Nephron (organoid): ENCODE results near the gene CEP72.

ENCODE experiments used
- H3K27ac Mint-ChIP-seq, 3 experiments: 2 replicates each; pipeline ENCODE4 v1.8.0; 2020; ENCODE audit warnings: mixed read lengths in 3 of 3, mild to moderate bottlenecking in 2 of 3, moderate library complexity in 1 of 3
- H3K27me3 Mint-ChIP-seq: 2 replicates; pipeline ENCODE4 v1.8.0; 2021; ENCODE audit warnings: low read depth, mild to moderate bottlenecking, moderate library complexity, mixed read lengths
- H3K36me3 Mint-ChIP-seq: 2 replicates; pipeline ENCODE4 v1.8.0; 2020; ENCODE audit warnings: low read depth, mixed read lengths
- H3K4me1 Mint-ChIP-seq: 2 replicates; pipeline ENCODE4 v1.8.0; 2020; ENCODE audit warnings: mixed read lengths
- H3K4me3 Mint-ChIP-seq, 3 experiments: 2 replicates each; pipeline ENCODE4 v1.8.0; 2020; ENCODE audit warnings: mild to moderate bottlenecking in 3 of 3, mixed read lengths in 3 of 3, moderate library complexity in 2 of 3
- H3K9me3 Mint-ChIP-seq: 2 replicates; pipeline ENCODE4 v1.8.0; 2020; ENCODE audit warnings: mixed read lengths
- CTCF ChIP-seq, 3 experiments: fragments of 200-600 bp; sonication (generic); IDR thresholded peaks; one replicate each; pipeline ENCODE4 v1.5.0; 2021; ENCODE audit warnings: antibody characterized with exemption in 3 of 3; ENCODE audit not compliant: unreplicated experiment in 3 of 3

The CEP72 gene

GRCh38 chr5:633501-633955 is 21.4 kb downstream of the CEP72 start:
- peaks cover 39% of the 10 kb centered on the region for H3K36me3 Mint-ChIP-seq
- no peaks in the 10 kb centered on the region for H3K27me3 Mint-ChIP-seq
- TF ChIP-seq CTCF (IDR thresholded peaks at IDR 0.05; ENCODE audit: unreplicated experiment in 3 of 3): no peak
- H3K9me3 Mint-ChIP-seq: no peaks in the 10 kb centered on the region
- H3K27ac Mint-ChIP-seq: peak overlapping the region in 1 of 3 experiments; percentile 17
- no peaks in the 10 kb centered on the region for H3K4me1 Mint-ChIP-seq
- no peak overlapping the region for H3K4me3 Mint-ChIP-seq

DNA sequence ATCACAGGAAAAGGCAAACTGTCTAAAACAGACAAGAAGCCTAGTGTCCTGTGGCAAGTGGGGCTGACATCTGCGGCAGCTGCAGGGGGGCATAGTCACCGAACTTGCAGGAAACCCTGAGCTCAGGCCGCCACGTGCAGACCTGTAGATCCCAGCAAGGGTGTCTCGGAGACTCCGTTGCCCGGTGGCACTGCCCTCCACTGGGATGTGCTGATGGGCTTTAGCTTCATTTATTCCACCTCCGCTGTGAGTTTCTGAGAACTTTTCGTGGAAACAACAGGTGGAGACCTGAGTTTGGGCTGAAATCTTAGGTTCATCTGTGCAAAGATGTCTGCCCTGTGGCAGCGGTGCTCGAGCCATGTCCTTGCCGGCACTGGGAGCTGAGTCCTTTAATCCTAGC is 22.1 kb downstream of the CEP72 start:
- Mint-ChIP-seq H3K36me3 (peaks cover 39% of the 10 kb centered on the region), H3K4me3 (no peak overlapping the region), H3K27me3 (no peaks in the 10 kb centered on the region), H3K4me1 (no peaks in the 10 kb centered on the region), H3K9me3 (no peaks in the 10 kb centered on the region), H3K27ac (no peak overlapping the region)
- no peak for TF ChIP-seq CTCF (IDR thresholded peaks at IDR 0.05; ENCODE audit: unreplicated experiment in 3 of 3)

GRCh38 chr5:635306-636055 is 23.3 kb downstream of the CEP72 start:
- TF ChIP-seq CTCF (IDR thresholded peaks at IDR 0.05; ENCODE audit: unreplicated experiment in 3 of 3): no peak
- Mint-ChIP-seq H3K9me3 (no peaks in the 10 kb centered on the region), H3K36me3 (peaks cover 43% of the 10 kb centered on the region), H3K4me1 (no peaks in the 10 kb centered on the region), H3K27ac (no peak overlapping the region), H3K27me3 (no peaks in the 10 kb centered on the region), H3K4me3 (no peak overlapping the region)

- Mint-ChIP-seq H3K27me3 (no peaks in the 10 kb centered on the region), H3K36me3 (peaks cover 47% of the 10 kb centered on the region), H3K9me3 (no peaks in the 10 kb centered on the region), H3K4me1 (no peaks in the 10 kb centered on the region), H3K27ac (no peak overlapping the region), H3K4me3 (no peak overlapping the region)
- TF ChIP-seq CTCF (IDR thresholded peaks at IDR 0.05; ENCODE audit: unreplicated experiment in 3 of 3): no peak
Measured at GRCh38 chr5:636951-637350, 24.8 kb downstream of the CEP72 start.

GRCh38 chr5:637581-638450 is 25.7 kb downstream of the CEP72 start:
- TF ChIP-seq CTCF (IDR thresholded peaks at IDR 0.05; ENCODE audit: unreplicated experiment in 3 of 3): no peak
- Mint-ChIP-seq H3K27me3 (no peaks in the 10 kb centered on the region), H3K36me3 (peaks cover 47% of the 10 kb centered on the region), H3K27ac (no peak overlapping the region), H3K4me1 (no peaks in the 10 kb centered on the region), H3K4me3 (no peak overlapping the region), H3K9me3 (no peaks in the 10 kb centered on the region)
